Loucy (cell line): ENCODE measurements around the gene SCT.

ENCODE experiments used
- H2AFZ ChIP-seq: fragments of 200-600 bp; sonication (generic); 2 replicates; pipeline ENCODE4 v1.6.0; 2016; ENCODE audit warnings: antibody characterized with exemption, mild to moderate bottlenecking, low read length, moderate library complexity
- H3F3A ChIP-seq: fragments of 200-600 bp; 2 replicates; pipeline ENCODE4 v1.6.0; 2016; ENCODE audit warnings: antibody characterized with exemption, low read depth, mild to moderate bottlenecking
- H3K27me3 ChIP-seq: fragments of 200-600 bp; sonication (generic); 2 replicates; pipeline ENCODE4 v1.6.1; 2014; ENCODE audit warnings: low read length, mild to moderate bottlenecking; ENCODE audit not compliant: insufficient read depth, poor library complexity, severe bottlenecking
- H3K36me3 ChIP-seq: fragments of 200-600 bp; sonication (generic); 2 replicates; pipeline ENCODE4 v1.6.1; 2016; ENCODE audit warnings: low read length; ENCODE audit not compliant: insufficient read depth
- H3K4me1 ChIP-seq: fragments of 200-600 bp; sonication (generic); 2 replicates; pipeline ENCODE4 v1.5.1; 2014; ENCODE audit warnings: low read length, mild to moderate bottlenecking; ENCODE audit not compliant: insufficient read depth, poor library complexity, severe bottlenecking
- H3K4me2 ChIP-seq: fragments of 200-600 bp; sonication (generic); 2 replicates; pipeline ENCODE4 v1.6.0; 2014; ENCODE audit warnings: antibody characterized with exemption, low read length, low read depth, mild to moderate bottlenecking; ENCODE audit not compliant: poor library complexity, severe bottlenecking
- H3K4me3 ChIP-seq: fragments of 200-600 bp; sonication (generic); 2 replicates; pipeline ENCODE4 v1.5.1; 2014; ENCODE audit warnings: low read length, mild to moderate bottlenecking, mixed read lengths; ENCODE audit not compliant: poor library complexity, severe bottlenecking
- H3K79me2 ChIP-seq: fragments of 200-600 bp; sonication (generic); 2 replicates; pipeline ENCODE4 v1.6.1; 2014; ENCODE audit warnings: low read length; ENCODE audit not compliant: insufficient read depth
- H3K9ac ChIP-seq: fragments of 200-600 bp; sonication (generic); 2 replicates; pipeline ENCODE4 v1.6.0; 2014; ENCODE audit warnings: mild to moderate bottlenecking, low read depth, low read length, moderate library complexity; ENCODE audit not compliant: poor library complexity, severe bottlenecking
- H3K9me2 ChIP-seq: fragments of 200-600 bp; sonication (generic); replicated peaks from 2 replicates; pipeline ENCODE4 v1.6.1; 2016; ENCODE audit warnings: low read depth, low read length, mixed read lengths
- H3K9me3 ChIP-seq: fragments of 200-600 bp; sonication (generic); 2 replicates; pipeline ENCODE4 v1.6.1; 2014; ENCODE audit warnings: mild to moderate bottlenecking, antibody characterized with exemption, low read length, low read depth; ENCODE audit not compliant: insufficient read depth
- H4K20me1 ChIP-seq: fragments of 200-600 bp; sonication (generic); 2 replicates; pipeline ENCODE4 v1.6.0; 2014; ENCODE audit warnings: antibody characterized with exemption, low read length, mild to moderate bottlenecking; ENCODE audit not compliant: insufficient read depth, poor library complexity, severe bottlenecking
- CTCF ChIP-seq: fragments of 200-600 bp; sonication (generic); conservative IDR thresholded peaks from 2 replicates; pipeline ENCODE4 v1.5.1; 2014; ENCODE audit warnings: mild to moderate bottlenecking, antibody characterized with exemption, low read length
- EZH2phosphoT487 ChIP-seq: fragments of 200-600 bp; IDR thresholded peaks from 2 replicates; pipeline ENCODE4 v1.6.1; 2018; ENCODE audit warnings: antibody characterized with exemption, mild to moderate bottlenecking, moderate library complexity, borderline replicate concordance

The SCT gene

GRCh38 chr11:595400-595799 is 31.6 kb downstream of the SCT start:
- no peak overlapping the region for H3K4me2 ChIP-seq
- no peak overlapping the region for H3K4me3 ChIP-seq
- H4K20me1 ChIP-seq: peaks cover 7% of the 10 kb centered on the region

GRCh38 chr11:593347-593746 is 33.6 kb downstream of the SCT start:
- H3K9me2 ChIP-seq: no peaks in the 10 kb centered on the region
- peaks cover 93% of the 10 kb centered on the region; the same call in 1 of the 2 replicates for H3K36me3 ChIP-seq
- H3K27me3 ChIP-seq: no peaks in the 10 kb centered on the region
- no peak overlapping the region for H3K4me3 ChIP-seq
- TF ChIP-seq CTCF (no peak), EZH2phosphoT487 (no peak)
- peaks cover 13% of the 10 kb centered on the region for H4K20me1 ChIP-seq
- no peak overlapping the region for H2AFZ ChIP-seq
- H3K4me1 ChIP-seq: no peaks in the 10 kb centered on the region
- no peaks in the 10 kb centered on the region for H3F3A ChIP-seq
- no peak overlapping the region for H3K9ac ChIP-seq
- H3K9me3 ChIP-seq: no peaks in the 10 kb centered on the region
- H3K79me2 ChIP-seq: peaks cover 16% of the 10 kb centered on the region; the same call in 1 of the 2 replicates
- H3K4me2 ChIP-seq: no peak overlapping the region

More at GRCh38 chr11:595400-595799, 31.6 kb downstream of the SCT start:
- TF ChIP-seq CTCF (no peak), EZH2phosphoT487 (no peak)
- H3K4me1 ChIP-seq: no peaks in the 10 kb centered on the region
- H2AFZ ChIP-seq: no peak overlapping the region
- H3K79me2 ChIP-seq: peaks cover under 1% of the 10 kb centered on the region; the same call in 1 of the 2 replicates
- H3K9ac ChIP-seq: no peak overlapping the region
- peaks cover 92% of the 10 kb centered on the region; the same call in 1 of the 2 replicates for H3K36me3 ChIP-seq
- H3K27me3 ChIP-seq: no peaks in the 10 kb centered on the region
- H3F3A ChIP-seq: no peaks in the 10 kb centered on the region
- H3K9me2 ChIP-seq: no peaks in the 10 kb centered on the region
- no peaks in the 10 kb centered on the region for H3K9me3 ChIP-seq

GRCh38 chr11:592918-593317 is 34.1 kb downstream of the SCT start:
- no peaks in the 10 kb centered on the region for H3K9me2 ChIP-seq
- peaks cover 13% of the 10 kb centered on the region for H4K20me1 ChIP-seq
- no peaks in the 10 kb centered on the region for H3K4me1 ChIP-seq
- H3K36me3 ChIP-seq: peaks cover 93% of the 10 kb centered on the region; the same call in 1 of the 2 replicates
- no peaks in the 10 kb centered on the region for H3K27me3 ChIP-seq
- no peak overlapping the region for H3K9ac ChIP-seq
- H3K79me2 ChIP-seq: peaks cover 16% of the 10 kb centered on the region; the same call in 1 of the 2 replicates
- no peaks in the 10 kb centered on the region for H3K9me3 ChIP-seq
- no peak overlapping the region for H3K4me3 ChIP-seq
- H3F3A ChIP-seq: no peaks in the 10 kb centered on the region
- H2AFZ ChIP-seq: no peak overlapping the region
- H3K4me2 ChIP-seq: no peak overlapping the region
- TF ChIP-seq CTCF (no peak), EZH2phosphoT487 (no peak)
